ENCODE results near the gene SLC12A3. TPM values are rescaled to one million over a fixed set of nuclear protein-coding genes. Genes with fewer than 3 reads are reported as not detected.

Gene SLC12A3
- total RNA-seq, 3 donors from 2014 or later, result not detected

GRCh38 chr16:56938664-56939513 lies 73.9 kb downstream of the SLC12A3 start:
- Histone ChIP-seq H3K27me3 (no peaks in the 10 kb centered on the region), H3K4me1 (peaks cover 0 to 9% of the 10 kb centered on the region in 2 donors), H3K9me3 (no peaks in the 10 kb centered on the region), H3K4me3 (no peak overlapping the region), H3K36me3 (peaks cover 18% of the 10 kb centered on the region), H3K27ac (no peak overlapping the region)
- no peak for TF ChIP-seq POLR2A (IDR thresholded peaks at IDR 0.05)
- no peak for TF ChIP-seq CTCF (IDR thresholded peaks at IDR 0.05)
- no peak for TF ChIP-seq POLR2AphosphoS5 (IDR thresholded peaks at IDR 0.05)
- no peak for DNase-seq (ENCODE audit: low spot score in 2 of 2)
- intact Hi-C loops (cut with DNase I; ENCODE audit: low total_unique reads), result no loop called here

- Histone ChIP-seq H3K27me3 (no peaks in the 10 kb centered on the region), H3K36me3 (peaks cover 18% of the 10 kb centered on the region), H3K27ac (no peak overlapping the region), H3K9me3 (no peaks in the 10 kb centered on the region), H3K4me1 (peaks cover 0 to 7% of the 10 kb centered on the region in 2 donors), H3K4me3 (no peak overlapping the region)
- no peak for TF ChIP-seq POLR2AphosphoS5 (IDR thresholded peaks at IDR 0.05)
- TF ChIP-seq CTCF (IDR thresholded peaks at IDR 0.05), result no peak
- no peak for TF ChIP-seq POLR2A (IDR thresholded peaks at IDR 0.05)
- DNase-seq (ENCODE audit: low spot score in 2 of 2), result no peak
- intact Hi-C loops (cut with DNase I; ENCODE audit: low total_unique reads), result no loop called here
These were observed 74.8 kb downstream of the SLC12A3 start for GRCh38 chr16:56939801-56940200.

DNA sequence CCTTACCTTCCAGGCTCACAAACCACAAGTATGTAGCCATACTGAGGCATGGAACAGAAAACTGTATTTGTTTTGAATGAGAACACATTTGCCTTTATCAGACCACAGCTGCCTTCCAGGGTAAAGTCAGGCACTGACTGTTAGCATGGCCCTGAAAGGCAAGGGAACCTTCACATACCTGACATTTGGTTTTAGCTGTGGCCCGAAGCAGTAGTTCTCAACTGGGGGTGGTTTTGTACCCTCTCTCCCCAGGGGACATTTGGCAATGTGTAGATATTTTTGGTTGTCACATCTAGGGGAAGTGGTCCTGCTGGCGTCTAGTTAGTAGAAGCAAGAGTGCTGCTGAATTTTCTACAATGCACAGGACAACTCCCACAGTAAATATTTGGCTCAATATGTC lies 76.1 kb downstream of the SLC12A3 start:
- peak in 1 of 3 donors; percentile 10 for TF ChIP-seq POLR2AphosphoS5 (IDR thresholded peaks at IDR 0.05)
- TF ChIP-seq CTCF (IDR thresholded peaks at IDR 0.05), result no peak
- TF ChIP-seq POLR2A (IDR thresholded peaks at IDR 0.05), result no peak
- H3K4me1 ChIP-seq, result no peaks in the 10 kb centered on the region
- H3K9me3 ChIP-seq, result no peaks in the 10 kb centered on the region
- no peak for DNase-seq (ENCODE audit: low spot score in 2 of 2)
- H3K36me3 ChIP-seq, result peaks cover 18% of the 10 kb centered on the region
- intact Hi-C loops (cut with DNase I; ENCODE audit: low total_unique reads), result no loop called here
- H3K27ac ChIP-seq, result no peak overlapping the region
- H3K4me3 ChIP-seq, result no peak overlapping the region
- H3K27me3 ChIP-seq, result no peaks in the 10 kb centered on the region

GRCh38 chr16:56941856-56942331 lies 76.9 kb downstream of the SLC12A3 start:
- Histone ChIP-seq H3K36me3 (peaks cover 18% of the 10 kb centered on the region), H3K4me1 (no peaks in the 10 kb centered on the region), H3K4me3 (no peak overlapping the region), H3K27me3 (no peaks in the 10 kb centered on the region), H3K27ac (no peak overlapping the region), H3K9me3 (no peaks in the 10 kb centered on the region)
- no peak for DNase-seq (ENCODE audit: low spot score in 2 of 2)
- intact Hi-C loops (cut with DNase I; ENCODE audit: low total_unique reads), result no loop called here
- no peak for TF ChIP-seq POLR2AphosphoS5 (IDR thresholded peaks at IDR 0.05)
- no peak for TF ChIP-seq CTCF (IDR thresholded peaks at IDR 0.05)
- TF ChIP-seq POLR2A (IDR thresholded peaks at IDR 0.05), result no peak

DNA sequence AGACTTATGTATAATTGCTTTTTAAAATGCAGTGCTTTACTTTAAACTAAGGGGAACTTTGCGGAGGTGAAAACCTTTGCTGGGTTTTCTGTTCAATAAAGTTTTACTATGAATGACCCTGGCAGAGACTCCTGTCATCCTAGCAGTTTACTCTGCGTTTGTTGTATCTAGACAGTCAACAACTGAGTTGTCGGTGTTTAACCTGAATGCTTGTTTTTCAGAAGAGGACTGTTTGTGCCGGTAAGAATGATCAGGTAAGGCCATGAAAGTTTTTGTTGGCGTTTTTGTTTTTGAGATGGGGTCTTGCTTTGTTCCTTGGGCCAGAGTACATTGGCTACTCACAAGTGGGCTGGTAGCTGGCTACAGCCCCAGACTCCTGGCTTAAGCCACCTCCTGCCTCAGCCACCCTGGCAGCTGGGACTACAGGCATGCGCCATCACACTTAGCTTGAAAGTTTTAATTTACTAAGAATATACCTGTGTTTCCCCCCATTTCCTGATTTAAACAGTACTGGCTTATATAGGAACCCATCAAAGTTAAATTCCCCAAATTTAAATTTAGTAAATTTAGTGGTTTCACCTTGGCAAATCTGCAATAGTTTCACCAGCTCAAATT lies 78.9 kb downstream of the SLC12A3 start:
- Histone ChIP-seq H3K27ac (no peak overlapping the region), H3K36me3 (peaks cover 18% of the 10 kb centered on the region), H3K9me3 (no peaks in the 10 kb centered on the region), H3K27me3 (no peaks in the 10 kb centered on the region), H3K4me3 (no peak overlapping the region), H3K4me1 (no peaks in the 10 kb centered on the region)
- intact Hi-C loops (cut with DNase I; ENCODE audit: low total_unique reads), result no loop called here
- TF ChIP-seq POLR2A (IDR thresholded peaks at IDR 0.05) (no peak), CTCF (IDR thresholded peaks at IDR 0.05) (no peak), POLR2AphosphoS5 (IDR thresholded peaks at IDR 0.05) (no peak)
- DNase-seq (ENCODE audit: low spot score in 2 of 2), result no peak

Measured in breast epithelium (tissue), 4 donors.